Lower leg skin (tissue), 4 donors: Measurements from ENCODE around the gene SLC8A1. TPM values are rescaled to one million over a fixed set of nuclear protein-coding genes. Genes with fewer than 3 reads are reported as not detected.

ENCODE experiments used
- DNase-seq, 2 donors: peaks; one replicate each; pipeline ENCODE4 v3.0.0-alpha.2; 2019; ENCODE audit warnings: low spot score in 2 of 2
- H3K4me3 ChIP-seq: fragments of 200-600 bp; sonication (generic); 2 replicates; pipeline ENCODE4 v1.5.1; 2017; ENCODE audit warnings: mild to moderate bottlenecking, low read depth; ENCODE audit not compliant: poor library complexity, severe bottlenecking
- POLR2A ChIP-seq, 2 donors: fragments of 450-650 bp; IDR thresholded peaks; one replicate each; pipeline ENCODE4 v1.6.1; 2016 to 2017; ENCODE audit warnings: antibody characterized with exemption in 2 of 2, mild to moderate bottlenecking in 1 of 2, moderate library complexity in 1 of 2
- WGBS, 2 donors: methylation state at CpG; one replicate each; pipeline ENCODE4 v1.1.5; 2018; 5-methylcytosine and 5-hydroxymethylcytosine counted together
- intact Hi-C: fragments of 100-400 bp; cut with DNase I; formaldehyde crosslinking; loops from one replicate; pipeline ENCODE4 v1.15.0; 2023; ENCODE audit warnings: low total_unique reads
- total RNA-seq, 4 donors: library from RNA; depleted of rRNA; stranded (reverse); fragments of >200 nt; gene quantifications; one replicate each; pipeline ENCODE4 v1.1.0, GENCODE V29; 2016
- TF ChIP-seq, protein P1 (sequence below), 3 donors: fragments of 450-650 bp; IDR thresholded peaks; one replicate each; pipeline ENCODE4 v1.5.1; 2016; ENCODE audit warnings: antibody characterized with exemption in 3 of 3, mild to moderate bottlenecking in 3 of 3, moderate library complexity in 2 of 3

SLC8A1 gene
- total RNA-seq, 4 donors from 2014 or later = 7.5 to 21.2 (median 13.0) TPM

DNA sequence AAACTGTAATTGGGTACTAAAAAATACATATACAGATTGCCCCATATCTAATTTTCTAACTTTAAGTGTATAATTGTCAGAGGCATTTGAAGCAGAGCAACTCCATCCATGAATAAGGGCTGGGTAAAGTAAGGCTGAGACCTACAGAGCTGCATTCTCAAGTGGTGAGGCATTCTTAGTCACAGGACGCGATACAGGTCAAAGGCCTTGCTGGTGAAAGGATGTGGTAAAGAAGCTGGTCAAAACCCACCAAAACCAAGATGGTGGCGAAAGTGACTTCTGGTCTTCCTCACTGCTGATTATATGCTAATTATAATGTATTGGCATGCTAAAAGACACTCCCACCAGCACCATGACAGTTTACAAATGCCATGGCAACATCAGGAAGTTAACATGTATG lies 50.0 kb downstream of the SLC8A1 start:
- 96 to 99% methylated on average over 3 of the region's 3 CpGs for WGBS, 2 donors
- DNase-seq = no peak
- no peak overlapping the region for H3K4me3 ChIP-seq
- intact Hi-C loops = no loop called here
- no peak for TF ChIP-seq POLR2A (IDR thresholded peaks at IDR 0.05)
- TF ChIP-seq, protein P1, sequence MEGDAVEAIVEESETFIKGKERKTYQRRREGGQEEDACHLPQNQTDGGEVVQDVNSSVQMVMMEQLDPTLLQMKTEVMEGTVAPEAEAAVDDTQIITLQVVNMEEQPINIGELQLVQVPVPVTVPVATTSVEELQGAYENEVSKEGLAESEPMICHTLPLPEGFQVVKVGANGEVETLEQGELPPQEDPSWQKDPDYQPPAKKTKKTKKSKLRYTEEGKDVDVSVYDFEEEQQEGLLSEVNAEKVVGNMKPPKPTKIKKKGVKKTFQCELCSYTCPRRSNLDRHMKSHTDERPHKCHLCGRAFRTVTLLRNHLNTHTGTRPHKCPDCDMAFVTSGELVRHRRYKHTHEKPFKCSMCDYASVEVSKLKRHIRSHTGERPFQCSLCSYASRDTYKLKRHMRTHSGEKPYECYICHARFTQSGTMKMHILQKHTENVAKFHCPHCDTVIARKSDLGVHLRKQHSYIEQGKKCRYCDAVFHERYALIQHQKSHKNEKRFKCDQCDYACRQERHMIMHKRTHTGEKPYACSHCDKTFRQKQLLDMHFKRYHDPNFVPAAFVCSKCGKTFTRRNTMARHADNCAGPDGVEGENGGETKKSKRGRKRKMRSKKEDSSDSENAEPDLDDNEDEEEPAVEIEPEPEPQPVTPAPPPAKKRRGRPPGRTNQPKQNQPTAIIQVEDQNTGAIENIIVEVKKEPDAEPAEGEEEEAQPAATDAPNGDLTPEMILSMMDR (IDR thresholded peaks at IDR 0.05) = no peak

DNA sequence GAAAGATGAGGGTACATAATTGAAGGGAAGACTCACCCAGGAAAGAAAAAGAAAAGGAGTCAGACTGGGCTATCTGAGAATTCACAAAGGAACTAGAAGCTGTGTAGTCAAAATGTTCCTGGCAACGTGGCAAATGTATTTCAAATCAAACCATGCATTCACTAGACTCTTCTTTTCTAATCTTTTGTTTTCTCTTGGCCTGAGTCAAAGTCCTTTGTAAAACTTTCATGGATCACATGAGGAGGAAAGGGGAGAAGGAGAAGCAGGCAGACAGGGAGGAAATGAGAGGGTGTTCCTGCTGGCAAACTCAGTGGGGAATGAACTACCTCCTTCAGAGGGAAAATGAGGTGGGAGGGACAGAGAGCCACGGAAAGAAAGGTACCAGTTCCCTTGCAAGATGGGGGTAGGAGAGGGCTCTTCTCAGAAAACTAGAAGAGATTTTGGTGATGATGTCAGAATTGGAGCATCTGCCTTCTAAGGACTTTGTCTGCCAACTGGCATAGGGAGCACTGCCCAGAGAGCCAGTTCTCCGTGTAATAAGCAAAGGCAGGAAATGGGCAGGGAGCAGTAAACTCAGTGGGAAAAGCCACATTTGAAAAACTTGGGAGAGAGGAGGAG lies 51.4 kb downstream of the SLC8A1 start:
- DNase-seq = no peak
- intact Hi-C loops = no loop called here
- WGBS, 2 donors = 30 to 36% methylated on average over 3 of the region's 3 CpGs
- no peak for TF ChIP-seq POLR2A (IDR thresholded peaks at IDR 0.05)
- TF ChIP-seq, protein P1 (IDR thresholded peaks at IDR 0.05) = no peak
- no peak overlapping the region for H3K4me3 ChIP-seq

DNA sequence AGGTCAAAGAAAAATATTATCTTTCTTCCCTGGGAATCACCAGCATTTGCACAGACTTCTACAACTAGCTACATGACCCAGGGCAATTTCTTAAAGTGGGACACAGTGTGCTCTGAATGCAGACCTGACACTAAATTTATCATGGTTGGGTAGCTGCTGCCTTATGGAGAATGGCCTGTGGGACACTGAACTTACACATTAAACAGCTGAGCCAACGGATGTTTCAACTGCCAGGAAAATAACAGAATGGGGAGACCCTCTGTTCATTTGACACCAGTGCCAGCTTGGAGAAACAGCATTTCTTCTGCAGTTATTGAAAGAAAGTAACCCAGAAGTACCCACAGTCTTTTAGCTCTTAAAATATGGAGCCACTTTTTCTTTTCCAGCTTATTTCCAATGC lies 54.1 kb downstream of the SLC8A1 start:
- no peak overlapping the region for H3K4me3 ChIP-seq
- TF ChIP-seq POLR2A (IDR thresholded peaks at IDR 0.05) = no peak
- TF ChIP-seq, protein P1 (IDR thresholded peaks at IDR 0.05) = no peak
- DNase-seq = no peak
- intact Hi-C loops = no loop called here
- WGBS, 2 donors = 95 to 100% methylated on average over 1 of the region's 1 CpG

DNA sequence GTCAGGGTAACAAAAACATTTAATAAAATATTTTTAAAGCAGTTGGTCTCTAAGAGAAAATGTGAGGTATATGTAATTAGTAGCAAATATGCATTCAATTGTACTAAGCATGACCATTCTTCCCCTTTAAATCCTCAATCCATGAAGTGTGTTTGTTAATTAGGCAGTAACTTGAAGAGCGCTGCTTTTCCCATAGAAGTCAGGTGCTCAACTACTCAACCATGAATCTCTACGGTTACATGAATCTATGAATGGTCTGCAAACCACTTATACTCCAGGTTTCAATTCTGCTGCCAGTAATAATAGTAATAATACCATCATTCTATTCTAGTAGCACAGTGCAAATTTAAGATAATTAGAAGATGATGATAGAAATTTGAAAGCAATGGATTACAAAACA lies 55.8 kb downstream of the SLC8A1 start:
- intact Hi-C loops = no loop called here
- WGBS, 2 donors = 78 to 79% methylated on average over 2 of the region's 2 CpGs
- TF ChIP-seq, protein P1 (IDR thresholded peaks at IDR 0.05) = no peak
- TF ChIP-seq POLR2A (IDR thresholded peaks at IDR 0.05) = no peak
- H3K4me3 ChIP-seq = no peak overlapping the region
- DNase-seq = no peak

DNA sequence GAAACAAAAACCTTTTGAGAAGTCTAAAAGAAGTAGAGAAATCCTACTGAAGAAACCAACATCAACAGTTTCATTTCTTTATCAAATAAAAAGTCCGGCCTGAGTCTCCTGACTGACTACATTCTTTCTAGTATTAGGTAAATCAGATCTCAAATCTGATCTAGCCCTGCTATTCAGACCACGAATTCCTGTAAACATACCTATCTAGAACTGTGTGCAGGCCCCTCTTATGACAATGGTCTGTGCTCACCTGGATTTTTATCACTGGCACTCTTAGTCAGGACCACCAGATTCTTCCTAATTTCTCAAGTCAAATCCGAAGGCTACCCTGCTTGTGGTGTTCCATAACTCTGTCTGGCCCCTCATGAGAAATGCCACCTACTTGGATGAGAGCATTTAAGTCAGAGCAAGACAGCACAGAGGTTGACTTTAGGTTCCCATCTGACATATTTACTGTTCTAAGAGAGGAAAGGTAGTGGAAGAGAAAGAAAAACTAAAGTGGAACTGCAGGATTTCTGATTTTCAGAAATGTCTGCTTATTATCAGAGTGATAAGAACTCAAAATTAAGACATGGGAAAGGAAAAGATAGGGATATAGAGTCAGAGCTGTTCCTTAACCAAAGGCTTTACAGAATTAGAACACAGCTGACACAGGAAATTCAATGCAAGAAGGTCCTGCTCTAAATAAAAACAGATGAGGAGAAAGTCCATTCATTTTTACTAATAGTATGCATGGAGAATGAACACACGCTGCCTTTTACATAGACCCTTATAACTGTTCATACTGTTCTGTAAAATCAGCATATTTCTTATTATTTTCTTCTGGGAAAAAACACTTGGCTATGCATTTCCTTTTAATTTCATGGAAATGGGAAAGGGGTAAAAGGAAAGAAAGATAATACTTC lies 56.5 kb downstream of the SLC8A1 start:
- WGBS, 2 donors = 60 to 61% methylated on average over 4 of the region's 4 CpGs
- TF ChIP-seq, protein P1 (IDR thresholded peaks at IDR 0.05) = no peak
- TF ChIP-seq POLR2A (IDR thresholded peaks at IDR 0.05) = no peak
- DNase-seq = no peak
- H3K4me3 ChIP-seq = no peak overlapping the region
- intact Hi-C loops = no loop called here
